Astrocyte of the spinal cord (primary cell): ENCODE results near the gene CCDC192.

Experiments used
- DNase-seq: peaks from one replicate; pipeline ENCODE4 v3.0.0; 2011; ENCODE audit warnings: low read depth, low spot score
- H3K4me3 ChIP-seq: 2 replicates; pipeline ENCODE4 v1.5.1; 2011; ENCODE audit warnings: low read depth, mild to moderate bottlenecking, low read length, moderate library complexity
- CTCF ChIP-seq: IDR thresholded peaks from 2 replicates; pipeline ENCODE4 v1.5.1; 2012; ENCODE audit warnings: low read depth, mild to moderate bottlenecking, low read length, inconsistent platforms
- in situ Hi-C: cut with HindIII; loops from 2 replicates; pipeline ENCODE4 v1.10.0; 2017; ENCODE audit warnings: low sequenced_read_pairs

The CCDC192 gene

GRCh38 chr5:127793052-127793451 is 89.9 kb downstream of the CCDC192 start:
- TF ChIP-seq CTCF: no peak
- in situ Hi-C loops: no loop called here
- no peak for DNase-seq
- H3K4me3 ChIP-seq: no peak overlapping the region

- TF ChIP-seq CTCF: no peak
- no peak for DNase-seq
- no peak overlapping the region for H3K4me3 ChIP-seq
- in situ Hi-C loops: no loop called here
These were observed 90.7 kb downstream of the CCDC192 start for GRCh38 chr5:127793879-127794278.

GRCh38 chr5:127796211-127796610 is 93.0 kb downstream of the CCDC192 start:
- DNase-seq: no peak
- in situ Hi-C loops: no loop called here
- no peak overlapping the region for H3K4me3 ChIP-seq
- TF ChIP-seq CTCF: no peak

- in situ Hi-C loops: no loop called here
- no peak overlapping the region for H3K4me3 ChIP-seq
- no peak for DNase-seq
- no peak for TF ChIP-seq CTCF
These were observed 96.2 kb downstream of the CCDC192 start for GRCh38 chr5:127799293-127799905.

- DNase-seq: peak; percentile 54
These were observed 98.7 kb downstream of the CCDC192 start for GRCh38 chr5:127801751-127802476.

GRCh38 chr5:127802477-127802865 is 99.3 kb downstream of the CCDC192 start:
- TF ChIP-seq CTCF: no peak
- no peak overlapping the region for H3K4me3 ChIP-seq
- DNase-seq: no peak
- in situ Hi-C loops: no loop called here

More at GRCh38 chr5:127801751-127802476, 98.7 kb downstream of the CCDC192 start:
- no peak overlapping the region for H3K4me3 ChIP-seq
- in situ Hi-C loops: no loop called here
- TF ChIP-seq CTCF: no peak
